Endothelial cell of umbilical vein (primary cell): ENCODE measurements around the gene SSNA1. TPM values are rescaled to one million over a fixed set of nuclear protein-coding genes. Genes with fewer than 3 reads are reported as not detected.

Source experiments
- BruUV-seq: library from RNA; stranded (reverse); fragments of 400-500 nt; replicated peaks from 2 replicates; lab custom pipeline; 2021; lab: Mats Ljungman, UMichigan
- CTCF ChIA-PET: fragments of 300-600, 350-600 bp; sonication (Branson Sonifier 250); formaldehyde crosslinking; loops from one replicate; lab custom pipeline; 2021; ENCODE audit warnings: antibody characterized with exemption, inconsistent platforms; lab: Charles Lee
- POLR2A ChIA-PET: fragments of 300-600, 350-600 bp; sonication (Branson Sonifier 250); formaldehyde crosslinking; loops from one replicate; lab custom pipeline; 2021; ENCODE audit warnings: antibody characterized with exemption, inconsistent platforms; lab: Charles Lee
- DNase-seq: peaks from one replicate; pipeline ENCODE4 v3.0.0-alpha.2; 2011; ENCODE audit warnings: low read depth, low spot score
- FAIRE-seq: peaks from 2 replicates; lab custom pipeline; 2011; peaks lifted over from hg19 to GRCh38; lab: Jason Lieb, UNC
- H2AFZ ChIP-seq: 2 replicates; pipeline ENCODE4 v1.6.0; 2012; ENCODE audit warnings: low read depth, low read length, control low read depth, inconsistent platforms
- H3K27ac ChIP-seq: 2 replicates; pipeline ENCODE4 v1.5.1; 2011; ENCODE audit warnings: low read depth, mild to moderate bottlenecking, control low read depth, low read length, moderate library complexity; ENCODE audit not compliant: insufficient read depth
- H3K27me3 ChIP-seq, 2 experiments: 2 replicates each; pipeline versions ENCODE4 v1.6.0 to v1.6.1; 2011; ENCODE audit warnings: low read length in 2 of 2, mixed read lengths in 1 of 2; ENCODE audit not compliant: control insufficient read depth in 2 of 2, insufficient read depth in 2 of 2
- H3K36me3 ChIP-seq, 2 experiments: 2 replicates in 1 of 2; 3 replicates in 1 of 2; pipeline ENCODE4 v1.5.1; 2011; ENCODE audit warnings: low read length in 2 of 2, mild to moderate bottlenecking in 1 of 2, moderate library complexity in 1 of 2; ENCODE audit not compliant: control insufficient read depth in 2 of 2, insufficient read depth in 2 of 2; ENCODE audit errors: extremely low read depth in 1 of 2
- H3K4me1 ChIP-seq: 3 replicates; pipeline ENCODE4 v1.5.1; 2011; ENCODE audit warnings: mild to moderate bottlenecking, low read length; ENCODE audit not compliant: control insufficient read depth, insufficient read depth; ENCODE audit errors: extremely low read depth
- H3K4me2 ChIP-seq: 2 replicates; pipeline ENCODE4 v1.6.1; 2011; ENCODE audit warnings: low read length, control low read depth, mixed read lengths; ENCODE audit not compliant: insufficient read depth
- H3K4me3 ChIP-seq, 3 experiments: fragments of 200-600 bp in 1 of 3; sonication (generic), shearing (Covaris generic) in 1 of 3; replicated peaks in 1 of 3; 2 replicates each; pipeline ENCODE4 v1.5.1; 2011 to 2016; ENCODE audit warnings: control low read depth in 3 of 3, low read length in 3 of 3, mild to moderate bottlenecking in 2 of 3, inconsistent platforms in 1 of 3, low read depth in 1 of 3, moderate library complexity in 1 of 3; ENCODE audit not compliant: insufficient read depth in 1 of 3
- H3K79me2 ChIP-seq: 2 replicates; pipeline ENCODE4 v1.6.0; 2012; ENCODE audit warnings: low read length, inconsistent platforms; ENCODE audit not compliant: control insufficient read depth, insufficient read depth
- H3K9ac ChIP-seq: replicated peaks from 2 replicates; pipeline ENCODE3; 2011; ENCODE audit warnings: low read length, control low read depth; ENCODE audit not compliant: insufficient read depth; ENCODE audit errors: extremely low read depth
- H3K9me1 ChIP-seq: replicated peaks from 3 replicates; pipeline ENCODE4 v1.6.0; 2011; ENCODE audit warnings: mild to moderate bottlenecking, low read length; ENCODE audit not compliant: control insufficient read depth, insufficient read depth; ENCODE audit errors: extremely low read depth
- H3K9me3 ChIP-seq: replicated peaks from 2 replicates; pipeline ENCODE4 v1.5.1; 2012; ENCODE audit warnings: low read length, inconsistent platforms; ENCODE audit not compliant: control insufficient read depth, insufficient read depth
- H4K20me1 ChIP-seq: replicated peaks from 2 replicates; pipeline ENCODE3; 2011; ENCODE audit warnings: mild to moderate bottlenecking, low read length; ENCODE audit not compliant: control insufficient read depth, insufficient read depth; ENCODE audit errors: extremely low read depth
- CTCF ChIP-seq, 2 donors: IDR thresholded peaks; 1 replicate in 1 of 2; 2 replicates in 1 of 2; pipeline ENCODE4 v1.5.1; 2011; ENCODE audit warnings: low read length in 2 of 2, mild to moderate bottlenecking in 2 of 2, moderate library complexity in 2 of 2, control low read depth in 1 of 2, inconsistent platforms in 1 of 2, low read depth in 1 of 2; ENCODE audit not compliant: insufficient read depth in 1 of 2; ENCODE audit errors: extremely low read depth in 1 of 2
- EZH2 ChIP-seq: IDR thresholded peaks from 2 replicates; pipeline ENCODE4 v1.6.1; 2012; ENCODE audit warnings: borderline replicate concordance, low read depth, mild to moderate bottlenecking, moderate library complexity, low read length, inconsistent platforms; ENCODE audit not compliant: severe bottlenecking
- FOS ChIP-seq: IDR thresholded peaks from 2 replicates; pipeline ENCODE4 v1.6.1; 2011; ENCODE audit warnings: mild to moderate bottlenecking, low read length, moderate library complexity, borderline replicate concordance; ENCODE audit not compliant: insufficient read depth
- GATA2 ChIP-seq: IDR thresholded peaks from 2 replicates; pipeline ENCODE4 v1.7.0; 2011; ENCODE audit warnings: low read depth, mild to moderate bottlenecking, moderate library complexity, mixed read lengths, low read length; ENCODE audit not compliant: insufficient read length, insufficient read depth
- JUN ChIP-seq: IDR thresholded peaks from 2 replicates; pipeline ENCODE4 v1.6.1; 2011; ENCODE audit warnings: borderline replicate concordance, low read depth; ENCODE audit not compliant: insufficient read length, insufficient read depth
- MAX ChIP-seq: IDR thresholded peaks from 2 replicates; pipeline ENCODE4 v1.6.1; 2011; ENCODE audit not compliant: insufficient read depth, insufficient read length
- MYC ChIP-seq: IDR thresholded peaks from one replicate; pipeline ENCODE4 v1.6.1; 2011; ENCODE audit warnings: mild to moderate bottlenecking, low read depth, low read length
- POLR2A ChIP-seq: IDR thresholded peaks from 2 replicates; pipeline ENCODE4 v1.6.1; 2012; ENCODE audit warnings: low read depth, mild to moderate bottlenecking, control low read depth, low read length
- POLR2AphosphoS5 ChIP-seq: IDR thresholded peaks from 2 replicates; pipeline ENCODE4 v1.6.1; 2012; ENCODE audit warnings: low read depth, mild to moderate bottlenecking, control low read depth, low read length, moderate library complexity; ENCODE audit not compliant: insufficient read depth
- dilution Hi-C: fragments of 300-500 bp; cut with MboI; formaldehyde crosslinking; loops from one replicate; pipeline ENCODE4 v1.15.0; 2019; ENCODE audit warnings: low sequenced_read_pairs; ENCODE audit not compliant: extremely low pct_ligation_motif_present
- intact Hi-C: fragments of 100-400 bp; cut with micrococcal nuclease; formaldehyde crosslinking; loops from one replicate; pipeline ENCODE4 v1.10.0; 2022
- polyA plus RNA-seq, 4 experiments: library from polyadenylated mRNA; depleted of rRNA in 3 of 4; stranded (reverse) in 3 of 4; unstranded in 1 of 4; fragments of >200 nt; gene quantifications; 2 replicates each; pipeline versions ENCODE4 v1.2.1 to v1.2.3, GENCODE V29; 2011 to 2012; ENCODE audit warnings: missing spikeins in 1 of 4
- total RNA-seq: library from RNA; stranded (reverse); gene quantifications from 2 replicates; pipeline ENCODE4 v1.2.3, GENCODE V29; 2021

SSNA1 gene
- total and polyA plus RNA-seq, 2 donors (not counting 3 experiments of a cell fraction or from before 2014, with no cell fraction given) = 89.0 to 146 TPM

- no peaks in the 10 kb centered on the region for H3K36me3 ChIP-seq
- dilution Hi-C loops = no loop called here
- H2AFZ ChIP-seq = no peak overlapping the region
- no peak overlapping the region for H3K4me2 ChIP-seq
- H3K9ac ChIP-seq = no peak overlapping the region
- DNase-seq = no peak
- POLR2A ChIA-PET = no interaction called here
- no peak for FAIRE-seq
- H3K27ac ChIP-seq = no peak overlapping the region
- H3K9me1 ChIP-seq = no peaks in the 10 kb centered on the region
- no peaks in the 10 kb centered on the region for H4K20me1 ChIP-seq
- H3K79me2 ChIP-seq = no peaks in the 10 kb centered on the region
- no TSS peak for BruUV-seq
- H3K9me3 ChIP-seq = no peaks in the 10 kb centered on the region
- no peak overlapping the region for H3K4me3 ChIP-seq
- no peaks in the 10 kb centered on the region for H3K4me1 ChIP-seq
- CTCF ChIA-PET = no interaction called here
- H3K27me3 ChIP-seq = no peaks in the 10 kb centered on the region
- no peak for TF ChIP-seq POLR2AphosphoS5
- TF ChIP-seq MYC = no peak
- TF ChIP-seq JUN = no peak
- TF ChIP-seq EZH2 = no peak
- no peak for TF ChIP-seq CTCF (IDR thresholded peaks at IDR 0.05; ENCODE audit: extremely low read depth in 1 of 2, insufficient read depth in 1 of 2, low read depth in 1 of 2, low read length in 2 of 2)
- TF ChIP-seq MAX = no peak
- TF ChIP-seq POLR2A = no peak
- no peak for TF ChIP-seq GATA2
- TF ChIP-seq FOS = no peak
- intact Hi-C loops = no loop called here
Measured at GRCh38 chr9:137148661-137149060, 39.8 kb upstream of the SSNA1 start.
